Gastrocnemius medialis (tissue), 4 donors: ENCODE data around the gene AHDC1. TPM values are rescaled to one million over a fixed set of nuclear protein-coding genes. Genes with fewer than 3 reads are reported as not detected.

Experiments used
- ATAC-seq, 2 donors: fragments of 150-250 bp; one replicate each; pipeline ENCODE4 v1.9.1; 2016
- DNase-seq, 2 donors: peaks; one replicate each; pipeline ENCODE4 v3.0.0-alpha.2; 2019
- H3K27ac ChIP-seq, 4 donors: fragments of 200-600 bp; sonication (generic); 1 replicate in 1 of 4; 2 replicates in 3 of 4; pipeline ENCODE4 v1.5.1; 2016 to 2018; ENCODE audit warnings: mild to moderate bottlenecking in 2 of 4, moderate library complexity in 1 of 4
- H3K27me3 ChIP-seq, 3 donors: fragments of 200-600 bp; sonication (generic) in 2 of 3; 1 replicate in 1 of 3; 2 replicates in 2 of 3; pipeline versions ENCODE4 v1.5.1 to v1.6.0; 2016 to 2019; ENCODE audit warnings: mild to moderate bottlenecking in 1 of 3, moderate library complexity in 1 of 3
- H3K36me3 ChIP-seq, 2 donors: fragments of 200-600 bp; sonication (generic) in 1 of 2; one replicate each; pipeline ENCODE4 v1.5.1; 2017 to 2018
- H3K4me1 ChIP-seq, 2 donors: fragments of 200-600 bp; sonication (generic) in 1 of 2; one replicate each; pipeline ENCODE4 v1.5.1; 2016 to 2017; ENCODE audit warnings: mild to moderate bottlenecking in 2 of 2
- H3K4me3 ChIP-seq, 4 donors: fragments of 200-600 bp; sonication (generic) in 3 of 4; 1 replicate in 1 of 4; 2 replicates in 3 of 4; pipeline ENCODE4 v1.5.1; 2016 to 2019; ENCODE audit warnings: mild to moderate bottlenecking in 2 of 4
- H3K9me3 ChIP-seq, 3 donors: fragments of 200-600 bp; sonication (generic) in 2 of 3; 1 replicate in 1 of 3; 2 replicates in 2 of 3; pipeline ENCODE4 v1.5.1; 2016 to 2019
- POLR2A ChIP-seq, 2 donors: fragments of 450-650 bp; IDR thresholded peaks; one replicate each; pipeline ENCODE4 v1.6.1; 2017; ENCODE audit warnings: antibody characterized with exemption in 2 of 2, mild to moderate bottlenecking in 2 of 2, moderate library complexity in 2 of 2
- in situ Hi-C, 4 donors: fragments of 200-750 bp; cut with MboI; loops; one replicate each; pipeline versions ENCODE4 v1.15.0 to v1.8.0; 2017; ENCODE audit warnings: low sequenced_read_pairs in 4 of 4
- intact Hi-C: fragments of 100-400 bp; cut with DNase I; formaldehyde crosslinking; loops from one replicate; pipeline ENCODE4 v1.15.1; 2023; ENCODE audit warnings: low total_unique reads
- total RNA-seq, 4 donors: library from RNA; depleted of rRNA; stranded (reverse); fragments of >200 nt; gene quantifications; one replicate each; pipeline versions ENCODE4 v1.1.0 to v1.2.3, GENCODE V29; 2016
- TF ChIP-seq, protein P1 (sequence below), 5 experiments: fragments of 450-650 bp in 3 of 5; fragments of 200-600 bp in 2 of 5; sonication (generic) in 2 of 5; IDR thresholded peaks in 4 of 5; conservative IDR thresholded peaks in 1 of 5; 1 replicate in 4 of 5; 2 replicates in 1 of 5; pipeline ENCODE4 v1.5.1; 2016 to 2019; ENCODE audit warnings: antibody characterized with exemption in 5 of 5, mild to moderate bottlenecking in 3 of 5, moderate library complexity in 3 of 5

The AHDC1 gene
- total RNA-seq, 4 donors from 2014 or later: 22.2 to 57.9 (median 35.2) TPM

DNA sequence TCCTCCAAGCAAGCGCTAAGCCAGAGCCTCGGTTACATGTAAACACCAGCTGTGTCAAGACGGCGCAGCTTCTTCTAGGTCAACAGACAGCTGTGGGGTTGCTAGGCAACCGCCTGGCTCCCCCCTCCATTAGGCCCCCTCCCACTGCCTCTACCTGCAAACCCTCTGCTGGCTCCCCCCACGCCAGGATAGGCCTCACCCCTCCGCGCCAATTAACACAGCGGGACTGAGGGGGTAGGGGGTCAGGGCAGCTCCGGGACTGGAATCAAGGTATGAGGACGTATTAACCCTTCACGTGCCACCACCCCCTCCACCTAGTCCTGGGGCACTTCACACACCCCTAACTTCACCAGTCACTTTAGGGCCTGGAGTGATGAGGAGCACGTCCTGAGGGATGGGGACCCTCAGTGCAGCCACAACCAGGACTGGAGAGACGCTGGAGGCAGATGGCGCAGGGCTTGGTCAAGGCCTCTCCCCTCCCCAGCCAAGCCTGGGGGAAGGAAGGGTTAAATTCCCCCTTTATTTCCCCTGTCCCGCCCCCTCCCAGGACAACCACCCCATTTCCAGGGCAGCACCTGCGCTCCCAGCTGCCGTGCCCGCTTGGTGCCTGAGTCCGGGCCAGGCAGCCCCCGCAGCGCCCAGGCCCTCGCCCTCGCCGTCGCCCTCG, 76.6 kb downstream of the AHDC1 start:
- DNase-seq (peak; percentile 78), ATAC-seq (peak; percentile 32 to 43)
- in situ Hi-C loops: no loop called here
- H3K27ac ChIP-seq: peak overlapping the region; percentile 86 to 95 (median 90)
- peaks cover 67 to 71% of the 10 kb centered on the region in 2 donors for H3K4me1 ChIP-seq
- H3K4me3 ChIP-seq: peak overlapping the region; percentile 44 to 65 (median 58)
- intact Hi-C loops: loop anchor here (2.0 to 10.0 kb wide), 3 partner anchors 35 to 123 kb away; partner anchors contain the start of gene WASF2
- H3K9me3 ChIP-seq: no peaks in the 10 kb centered on the region
- TF ChIP-seq POLR2A (IDR thresholded peaks at IDR 0.05): no peak
- TF ChIP-seq, protein P1, sequence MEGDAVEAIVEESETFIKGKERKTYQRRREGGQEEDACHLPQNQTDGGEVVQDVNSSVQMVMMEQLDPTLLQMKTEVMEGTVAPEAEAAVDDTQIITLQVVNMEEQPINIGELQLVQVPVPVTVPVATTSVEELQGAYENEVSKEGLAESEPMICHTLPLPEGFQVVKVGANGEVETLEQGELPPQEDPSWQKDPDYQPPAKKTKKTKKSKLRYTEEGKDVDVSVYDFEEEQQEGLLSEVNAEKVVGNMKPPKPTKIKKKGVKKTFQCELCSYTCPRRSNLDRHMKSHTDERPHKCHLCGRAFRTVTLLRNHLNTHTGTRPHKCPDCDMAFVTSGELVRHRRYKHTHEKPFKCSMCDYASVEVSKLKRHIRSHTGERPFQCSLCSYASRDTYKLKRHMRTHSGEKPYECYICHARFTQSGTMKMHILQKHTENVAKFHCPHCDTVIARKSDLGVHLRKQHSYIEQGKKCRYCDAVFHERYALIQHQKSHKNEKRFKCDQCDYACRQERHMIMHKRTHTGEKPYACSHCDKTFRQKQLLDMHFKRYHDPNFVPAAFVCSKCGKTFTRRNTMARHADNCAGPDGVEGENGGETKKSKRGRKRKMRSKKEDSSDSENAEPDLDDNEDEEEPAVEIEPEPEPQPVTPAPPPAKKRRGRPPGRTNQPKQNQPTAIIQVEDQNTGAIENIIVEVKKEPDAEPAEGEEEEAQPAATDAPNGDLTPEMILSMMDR (IDR thresholded peaks at IDR 0.05 in 4 of 5, conservative IDR thresholded peaks at IDR 0.05 in 1 of 5): no peak
- H3K36me3 ChIP-seq: no peaks in the 10 kb centered on the region
- no peaks in the 10 kb centered on the region for H3K27me3 ChIP-seq

DNA sequence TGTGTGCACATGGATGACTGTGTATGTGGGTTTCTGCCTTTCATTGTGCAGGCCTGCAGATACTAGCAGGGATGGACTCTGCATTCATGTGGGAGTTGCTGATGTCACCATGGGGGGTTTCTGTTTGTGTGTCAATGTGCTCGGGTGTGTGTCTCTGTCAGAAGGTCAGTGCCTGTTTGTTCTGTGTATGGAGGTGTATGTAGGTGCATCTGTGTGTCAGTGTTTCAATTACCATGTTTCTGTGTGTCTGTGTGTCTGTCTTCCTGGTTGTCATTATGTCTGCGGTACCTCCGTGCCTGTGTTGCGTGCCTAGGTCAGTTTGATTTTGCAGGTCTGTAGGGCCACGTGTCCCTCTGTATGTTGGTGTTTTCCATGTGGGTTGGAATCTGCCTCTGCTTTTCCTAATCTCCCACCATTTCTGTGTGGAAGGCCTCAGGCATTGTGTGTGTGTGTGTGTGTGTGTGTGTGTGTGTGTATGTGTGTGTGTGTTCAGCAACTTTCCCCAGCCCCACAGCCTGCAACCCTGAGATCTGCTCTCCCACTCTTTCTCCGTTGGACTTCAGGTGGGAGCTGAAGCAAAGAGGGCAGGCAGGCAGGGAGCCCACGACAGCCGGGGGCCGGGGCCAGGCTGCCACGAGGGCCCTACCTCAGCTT, 77.2 kb downstream of the AHDC1 start:
- Histone ChIP-seq H3K4me1 (peaks cover 74 to 78% of the 10 kb centered on the region in 2 donors), H3K4me3 (peak overlapping the region in 3 of 4 donors; percentile 16 to 44 (median 32)), H3K36me3 (no peaks in the 10 kb centered on the region), H3K9me3 (no peaks in the 10 kb centered on the region), H3K27me3 (no peaks in the 10 kb centered on the region), H3K27ac (peak overlapping the region; percentile 86 to 95 (median 90))
- ATAC-seq: no peak
- DNase-seq: no peak
- intact Hi-C loops: loop anchor here (2.0 to 10.0 kb wide), 3 partner anchors 34 to 122 kb away; partner anchors contain the start of gene WASF2
- TF ChIP-seq, protein P1 (IDR thresholded peaks at IDR 0.05 in 4 of 5, conservative IDR thresholded peaks at IDR 0.05 in 1 of 5): no peak
- no peak for TF ChIP-seq POLR2A (IDR thresholded peaks at IDR 0.05)
- in situ Hi-C loops: no loop called here

DNA sequence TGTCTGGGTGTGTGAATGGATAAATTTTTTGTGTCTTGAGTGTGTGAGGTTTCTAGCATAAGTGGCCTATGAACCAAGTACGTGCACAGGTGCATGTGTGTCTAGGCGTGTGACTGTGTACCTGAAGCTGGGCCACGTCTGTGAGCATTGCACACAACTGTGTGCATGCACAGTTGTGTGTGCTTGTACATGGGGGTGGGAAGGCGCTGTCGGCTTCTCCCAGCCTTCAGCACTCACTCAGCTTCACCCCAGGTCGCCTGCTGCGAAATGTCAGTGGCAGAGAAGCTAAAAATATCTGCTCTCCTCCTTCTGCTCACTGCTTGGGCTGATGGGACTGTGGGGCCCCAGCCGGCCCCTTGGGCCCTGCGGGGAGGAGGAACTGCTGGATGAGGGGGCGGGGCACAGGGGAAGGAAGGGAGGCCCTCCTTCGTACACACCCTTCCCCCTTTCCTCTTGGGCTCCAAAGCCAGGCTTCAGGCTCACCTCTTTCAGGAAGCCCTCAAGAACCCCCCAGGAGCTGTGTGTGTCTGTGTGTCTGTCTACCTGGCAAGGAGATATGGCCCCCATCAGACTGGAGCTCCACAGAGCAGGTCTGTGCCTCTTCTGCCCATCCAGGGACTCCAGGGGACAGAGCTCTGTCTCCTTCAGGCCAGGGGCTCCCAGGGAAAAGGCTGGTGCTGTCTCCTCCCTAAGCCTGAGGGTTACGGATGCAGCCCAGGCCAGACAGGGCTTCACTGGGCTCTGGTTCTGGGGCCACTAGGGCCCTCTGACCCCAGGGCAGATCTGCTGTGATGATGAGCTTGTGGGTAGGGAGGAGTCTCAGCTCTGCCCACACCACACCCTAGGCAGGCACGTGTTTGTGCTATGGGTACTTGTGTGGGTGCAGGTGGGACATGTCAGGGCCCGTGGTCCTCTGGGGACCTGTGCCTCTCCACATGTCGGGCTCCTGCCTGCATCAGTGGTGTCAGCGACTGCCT, 78.4 kb downstream of the AHDC1 start:
- Histone ChIP-seq H3K4me1 (peaks cover 82 to 89% of the 10 kb centered on the region in 2 donors), H3K27ac (peak overlapping the region; percentile 86 to 95 (median 90)), H3K27me3 (no peaks in the 10 kb centered on the region), H3K36me3 (no peaks in the 10 kb centered on the region), H3K4me3 (peak overlapping the region; percentile 4 to 34 (median 24)), H3K9me3 (no peaks in the 10 kb centered on the region)
- ATAC-seq: peak in 1 of 2 donors; percentile 7
- intact Hi-C loops (loop anchor here (2.0 to 10.0 kb wide), 3 partner anchors 33 to 121 kb away; partner anchors contain the start of gene WASF2), in situ Hi-C loops (no loop called here)
- peak; percentile 47 to 69 for DNase-seq
- TF ChIP-seq, protein P1 (IDR thresholded peaks at IDR 0.05 in 4 of 5, conservative IDR thresholded peaks at IDR 0.05 in 1 of 5): no peak
- peak in 1 of 2 donors; percentile 9 for TF ChIP-seq POLR2A (IDR thresholded peaks at IDR 0.05)

- no peak for DNase-seq
- Histone ChIP-seq H3K4me1 (peaks cover 75 to 76% of the 10 kb centered on the region in 2 donors), H3K27me3 (no peaks in the 10 kb centered on the region), H3K36me3 (no peaks in the 10 kb centered on the region), H3K4me3 (no peak overlapping the region), H3K9me3 (no peaks in the 10 kb centered on the region), H3K27ac (peak overlapping the region; percentile 56 to 92 (median 80))
- no peak for ATAC-seq
- TF ChIP-seq, protein P1 (IDR thresholded peaks at IDR 0.05 in 4 of 5, conservative IDR thresholded peaks at IDR 0.05 in 1 of 5): no peak
- no peak for TF ChIP-seq POLR2A (IDR thresholded peaks at IDR 0.05)
- in situ Hi-C loops (loop anchor here in 2 of 4 donors (25.0 kb wide), 1 partner anchor 111 kb away; no protein-coding TSS in a partner anchor), intact Hi-C loops (loop anchor here (10.0 kb wide), 1 partner anchor 119 kb away; no protein-coding TSS in a partner anchor)
These were observed 80.5 kb downstream of the AHDC1 start for GRCh38 chr1:27523337-27524020.
